SK-N-SH (cell line): ENCODE results near the gene ZNF530. TPM values are rescaled to one million over a fixed set of nuclear protein-coding genes. Genes with fewer than 3 reads are reported as not detected.

Experiments used
- CTCF ChIA-PET: fragments of 300-600, 350-600 bp; formaldehyde crosslinking; extraction: SDS; loops from one replicate; lab custom pipeline; 2021; lab: Yijun Ruan, JAX
- POLR2A ChIA-PET: fragments of 350-600 bp; sonication (Branson Sonifier 250); formaldehyde crosslinking; extraction: SDS; loops from one replicate; lab custom pipeline; 2020; ENCODE audit warnings: antibody characterized with exemption, inconsistent platforms; lab: Yijun Ruan, JAX
- DNase-seq: peaks from one replicate; pipeline ENCODE4 v3.0.0; 2012
- H2AFZ ChIP-seq: fragments of 200-600 bp; sonication (generic); 2 replicates; pipeline ENCODE4 v1.8.1; 2016; ENCODE audit warnings: antibody characterized with exemption, mild to moderate bottlenecking, low read depth
- H3F3A ChIP-seq: fragments of 200-600 bp; sonication (generic); replicated peaks from 2 replicates; pipeline ENCODE3; 2016; ENCODE audit warnings: antibody characterized with exemption, mild to moderate bottlenecking; ENCODE audit not compliant: insufficient read depth
- H3K27ac ChIP-seq, 2 experiments: fragments of 200-500 bp in 1 of 2; fragments of 200-600 bp in 1 of 2; sonication (Bioruptor generic) in 1 of 2; sonication (generic), shearing (Covaris generic) in 1 of 2; 2 replicates each; pipeline versions ENCODE4 v1.5.1 to v1.6.1; 2014 to 2016; ENCODE audit warnings: low read depth in 2 of 2, inconsistent platforms in 1 of 2, low read length in 1 of 2, mild to moderate bottlenecking in 1 of 2, mixed read lengths in 1 of 2
- H3K27me3 ChIP-seq: fragments of 200-600 bp; sonication (generic), shearing (Covaris generic); 2 replicates; pipeline ENCODE4 v1.6.1; 2016; ENCODE audit warnings: mixed run types; ENCODE audit not compliant: insufficient read depth
- H3K36me3 ChIP-seq, 2 experiments: fragments of 200-500 bp in 1 of 2; fragments of 200-600 bp in 1 of 2; sonication (Bioruptor generic) in 1 of 2; sonication (generic) in 1 of 2; replicated peaks in 1 of 2; 2 replicates each; pipeline versions ENCODE3 to v1.5.1; 2014 to 2016; ENCODE audit warnings: low read length in 1 of 2, mild to moderate bottlenecking in 1 of 2; ENCODE audit not compliant: insufficient read depth in 2 of 2, control insufficient read depth in 1 of 2
- H3K4me1 ChIP-seq, 2 experiments: fragments of 200-500 bp in 1 of 2; fragments of 200-600 bp in 1 of 2; sonication (Bioruptor generic) in 1 of 2; sonication (generic), shearing (Covaris generic) in 1 of 2; 2 replicates each; pipeline versions ENCODE4 v1.5.1 to v1.6.1; 2014 to 2016; ENCODE audit warnings: low read depth in 1 of 2, low read length in 1 of 2, mixed run types in 1 of 2; ENCODE audit not compliant: insufficient read depth in 2 of 2, control insufficient read depth in 1 of 2
- H3K4me2 ChIP-seq: fragments of 200-600 bp; sonication (generic), shearing (Covaris generic); 2 replicates; pipeline ENCODE4 v1.6.1; 2017; ENCODE audit warnings: mixed run types
- H3K4me3 ChIP-seq, 2 experiments: fragments of 200-500 bp in 1 of 2; fragments of 200-600 bp in 1 of 2; sonication (Bioruptor generic) in 1 of 2; sonication (generic), shearing (Covaris generic) in 1 of 2; 2 replicates each; pipeline versions ENCODE4 v1.5.1 to v1.8.1; 2014 to 2016; ENCODE audit warnings: low read depth in 2 of 2, inconsistent platforms in 1 of 2, low read length in 1 of 2, mild to moderate bottlenecking in 1 of 2, mixed read lengths in 1 of 2, moderate library complexity in 1 of 2
- H3K79me2 ChIP-seq: fragments of 200-600 bp; sonication (generic); 2 replicates; pipeline ENCODE4 v1.8.1; 2017; ENCODE audit warnings: mild to moderate bottlenecking; ENCODE audit not compliant: insufficient read depth
- H3K9ac ChIP-seq: fragments of 200-600 bp; sonication (generic); 2 replicates; pipeline ENCODE4 v1.6.1; 2017; ENCODE audit warnings: mixed run types
- H3K9me2 ChIP-seq: fragments of 200-600 bp; sonication (generic); 2 replicates; pipeline ENCODE4 v1.6.1; 2017; ENCODE audit warnings: mixed run types
- H3K9me3 ChIP-seq: fragments of 200-600 bp; sonication (generic); 2 replicates; pipeline ENCODE4 v1.6.1; 2017; ENCODE audit warnings: mixed run types, mild to moderate bottlenecking, moderate library complexity
- H4K20me1 ChIP-seq: fragments of 200-600 bp; sonication (generic); 2 replicates; pipeline ENCODE4 v1.6.1; 2017; ENCODE audit warnings: mild to moderate bottlenecking, mixed run types; ENCODE audit not compliant: insufficient read depth
- CHD2 ChIP-seq: fragments of 150-350 bp; IDR thresholded peaks from 2 replicates; pipeline ENCODE4 v1.6.1; 2018; ENCODE audit warnings: low read length; ENCODE audit not compliant: partially characterized antibody
- EP300 ChIP-seq, 2 experiments: IDR thresholded peaks; 2 replicates each; pipeline versions ENCODE4 v1.4.0 to v1.6.1; 2012; ENCODE audit warnings: borderline replicate concordance in 1 of 2, low read depth in 1 of 2, low read length in 1 of 2
- EZH2phosphoT487 ChIP-seq: fragments of 200-600 bp; sonication (generic); IDR thresholded peaks from 2 replicates; pipeline ENCODE4 v1.6.1; 2017; ENCODE audit warnings: low read depth, mixed run types, mild to moderate bottlenecking, antibody characterized with exemption, moderate library complexity, borderline replicate concordance
- FOXJ3 ChIP-seq: sonication (generic); formaldehyde crosslinking; IDR thresholded peaks from 2 replicates; pipeline ENCODE4 v1.5.1; 2020; ENCODE audit warnings: mild to moderate bottlenecking, missing genetic modification reagents
- GABPA ChIP-seq: IDR thresholded peaks from 2 replicates; pipeline ENCODE4 v1.4.0; 2012; ENCODE audit warnings: low read depth, mild to moderate bottlenecking
- JUND ChIP-seq: IDR thresholded peaks from 2 replicates; pipeline ENCODE4 v1.4.0; 2012
- MEF2A ChIP-seq: IDR thresholded peaks from 2 replicates; pipeline ENCODE4 v1.4.0; 2012; ENCODE audit warnings: low read depth, borderline replicate concordance
- MXI1 ChIP-seq: IDR thresholded peaks from 2 replicates; pipeline ENCODE4 v1.6.1; 2012; ENCODE audit warnings: mild to moderate bottlenecking, low read depth, low read length, improper control_type of control experiment
- RCOR1 ChIP-seq: fragments of 150-350 bp; IDR thresholded peaks from 2 replicates; pipeline ENCODE4 v1.6.1; 2017; ENCODE audit warnings: antibody characterized with exemption, low read length
- SIN3A ChIP-seq: IDR thresholded peaks from 2 replicates; pipeline ENCODE4 v1.6.1; 2012; ENCODE audit warnings: low read depth, mild to moderate bottlenecking, low read length, moderate library complexity, borderline replicate concordance
- TCF12 ChIP-seq: IDR thresholded peaks from 2 replicates; pipeline ENCODE4 v1.4.0; 2012
- TEAD4 ChIP-seq: IDR thresholded peaks from 2 replicates; pipeline ENCODE4 v1.4.0; 2012; ENCODE audit warnings: mild to moderate bottlenecking, borderline replicate concordance; ENCODE audit not compliant: insufficient read depth
- USF1 ChIP-seq: IDR thresholded peaks from 2 replicates; pipeline ENCODE4 v1.4.0; 2012; ENCODE audit warnings: low read depth, borderline replicate concordance
- USF2 ChIP-seq: fragments of 150-350 bp; IDR thresholded peaks from 2 replicates; pipeline ENCODE4 v1.6.1; 2017; ENCODE audit warnings: antibody characterized with exemption, low read length, low read depth, borderline replicate concordance
- YY1 ChIP-seq: IDR thresholded peaks from 2 replicates; pipeline ENCODE4 v1.4.0; 2012; ENCODE audit warnings: low read depth, mild to moderate bottlenecking
- WGBS: methylation state at CpG from one replicate; pipeline ENCODE4 v1.1.6; 2017; ENCODE audit warnings: low lambda C conversion rate; 5-methylcytosine and 5-hydroxymethylcytosine counted together
- polyA plus RNA-seq, 3 experiments: library from polyadenylated mRNA; depleted of rRNA; stranded (reverse); fragments of >200 nt; gene quantifications; 2 replicates each; pipeline ENCODE4 v1.2.3, GENCODE V29; 2012
- TF ChIP-seq, protein P1 (sequence below): fragments of 150-350 bp; IDR thresholded peaks from 2 replicates; pipeline ENCODE4 v1.6.1; 2016; ENCODE audit warnings: mild to moderate bottlenecking, low read depth, low read length
- TF ChIP-seq, protein P2 (sequence below): fragments of 200-600 bp; sonication (generic); IDR thresholded peaks from 2 replicates; pipeline ENCODE4 v1.6.1; 2017; ENCODE audit warnings: antibody characterized with exemption, mild to moderate bottlenecking, moderate library complexity
- TF ChIP-seq, protein P3 (sequence below): IDR thresholded peaks from 2 replicates; pipeline ENCODE4; 2012

ZNF530 gene
- polyA plus RNA-seq, 1 of the 3 experiments (the other 2 are of a cell fraction): 4.6 TPM

- TF ChIP-seq TEAD4 (no peak), USF1 (no peak), CHD2 (no peak), TCF12 (no peak), EP300 (IDR thresholded peaks at IDR 0.05; ENCODE audit: borderline replicate concordance in 1 of 2, low read depth in 1 of 2, low read length in 1 of 2) (no peak), SIN3A (no peak), MXI1 (no peak)
- TF ChIP-seq, protein P1, sequence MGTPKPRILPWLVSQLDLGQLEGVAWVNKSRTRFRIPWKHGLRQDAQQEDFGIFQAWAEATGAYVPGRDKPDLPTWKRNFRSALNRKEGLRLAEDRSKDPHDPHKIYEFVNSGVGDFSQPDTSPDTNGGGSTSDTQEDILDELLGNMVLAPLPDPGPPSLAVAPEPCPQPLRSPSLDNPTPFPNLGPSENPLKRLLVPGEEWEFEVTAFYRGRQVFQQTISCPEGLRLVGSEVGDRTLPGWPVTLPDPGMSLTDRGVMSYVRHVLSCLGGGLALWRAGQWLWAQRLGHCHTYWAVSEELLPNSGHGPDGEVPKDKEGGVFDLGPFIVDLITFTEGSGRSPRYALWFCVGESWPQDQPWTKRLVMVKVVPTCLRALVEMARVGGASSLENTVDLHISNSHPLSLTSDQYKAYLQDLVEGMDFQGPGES: no peak
- TF ChIP-seq, protein P2, sequence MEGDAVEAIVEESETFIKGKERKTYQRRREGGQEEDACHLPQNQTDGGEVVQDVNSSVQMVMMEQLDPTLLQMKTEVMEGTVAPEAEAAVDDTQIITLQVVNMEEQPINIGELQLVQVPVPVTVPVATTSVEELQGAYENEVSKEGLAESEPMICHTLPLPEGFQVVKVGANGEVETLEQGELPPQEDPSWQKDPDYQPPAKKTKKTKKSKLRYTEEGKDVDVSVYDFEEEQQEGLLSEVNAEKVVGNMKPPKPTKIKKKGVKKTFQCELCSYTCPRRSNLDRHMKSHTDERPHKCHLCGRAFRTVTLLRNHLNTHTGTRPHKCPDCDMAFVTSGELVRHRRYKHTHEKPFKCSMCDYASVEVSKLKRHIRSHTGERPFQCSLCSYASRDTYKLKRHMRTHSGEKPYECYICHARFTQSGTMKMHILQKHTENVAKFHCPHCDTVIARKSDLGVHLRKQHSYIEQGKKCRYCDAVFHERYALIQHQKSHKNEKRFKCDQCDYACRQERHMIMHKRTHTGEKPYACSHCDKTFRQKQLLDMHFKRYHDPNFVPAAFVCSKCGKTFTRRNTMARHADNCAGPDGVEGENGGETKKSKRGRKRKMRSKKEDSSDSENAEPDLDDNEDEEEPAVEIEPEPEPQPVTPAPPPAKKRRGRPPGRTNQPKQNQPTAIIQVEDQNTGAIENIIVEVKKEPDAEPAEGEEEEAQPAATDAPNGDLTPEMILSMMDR: no peak
- Histone ChIP-seq H3K79me2 (peaks cover 11% of the 10 kb centered on the region), H3K36me3 (peaks cover 54 to 58% of the 10 kb centered on the region in 2 experiments), H3K9me3 (peaks cover 17% of the 10 kb centered on the region; the same call in 1 of the 2 replicates), H3K27ac (no peak overlapping the region), H4K20me1 (no peaks in the 10 kb centered on the region), H3K27me3 (no peaks in the 10 kb centered on the region), H2AFZ (no peak overlapping the region), H3F3A (no peaks in the 10 kb centered on the region), H3K4me1 (no peaks in the 10 kb centered on the region; a peak in 1 of 4 replicates), H3K4me3 (peak overlapping the region in 1 of 2 experiments; percentile 7; a peak in 1 of 4 replicates), H3K4me2 (no peak overlapping the region), H3K9ac (no peak overlapping the region), H3K9me2 (no peaks in the 10 kb centered on the region)
- DNase-seq: no peak
- POLR2A ChIA-PET: no interaction called here
- 94% methylated on average over 3 of the region's 3 CpGs for WGBS
- CTCF ChIA-PET: interaction anchor here (1.6 kb wide), 1 partner anchor 12 kb away, joined by 3 read pairs; no protein-coding TSS in a partner anchor
These were observed 27.2 kb upstream of the ZNF530 start for GRCh38 chr19:57572415-57572947.

DNA sequence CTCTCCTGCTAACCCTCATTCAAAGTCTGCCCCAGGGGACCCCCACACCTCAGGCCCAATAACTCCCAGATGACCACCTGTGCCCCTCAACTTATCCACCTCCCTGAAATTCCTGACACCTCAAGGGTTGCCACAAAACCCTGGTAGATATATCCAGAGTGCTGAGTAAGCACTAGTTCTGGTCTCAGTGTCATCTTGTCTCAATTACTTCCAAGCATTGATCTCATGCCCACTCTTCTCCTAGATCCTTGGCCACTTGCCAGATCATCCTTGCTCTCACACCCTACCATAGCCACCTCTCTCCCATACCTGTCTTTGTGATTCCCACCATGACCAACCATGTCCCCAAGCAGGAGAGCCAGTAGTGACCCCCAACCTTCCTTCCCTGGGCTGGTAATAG is 23.0 kb upstream of the ZNF530 start:
- Histone ChIP-seq H3K9me2 (no peaks in the 10 kb centered on the region), H4K20me1 (no peaks in the 10 kb centered on the region), H3F3A (no peaks in the 10 kb centered on the region), H3K27ac (no peak overlapping the region), H3K27me3 (no peaks in the 10 kb centered on the region), H2AFZ (no peak overlapping the region), H3K4me3 (peak overlapping the region in 1 of 2 experiments; percentile 6; a peak in 1 of 4 replicates), H3K9ac (no peak overlapping the region), H3K4me1 (peaks cover 0 to 5% of the 10 kb centered on the region in 2 experiments; a peak in 1 of 4 replicates), H3K79me2 (peaks cover 21% of the 10 kb centered on the region), H3K4me2 (no peak overlapping the region), H3K9me3 (peaks cover 14% of the 10 kb centered on the region; the same call in 1 of the 2 replicates), H3K36me3 (peaks cover 50 to 60% of the 10 kb centered on the region in 2 experiments)
- ChIA-PET CTCF (interaction anchor here (0.6 kb wide), 1 partner anchor 36 kb away, joined by 3 read pairs; no protein-coding TSS in a partner anchor), POLR2A (no interaction called here)
- DNase-seq: no peak
- TF ChIP-seq, protein P1: no peak
- TF ChIP-seq YY1 (no peak), USF2 (no peak), CHD2 (no peak), USF1 (no peak), EZH2phosphoT487 (no peak), EP300 (IDR thresholded peaks at IDR 0.05; ENCODE audit: borderline replicate concordance in 1 of 2, low read depth in 1 of 2, low read length in 1 of 2) (no peak), GABPA (no peak), MEF2A (no peak), RCOR1 (no peak), JUND (no peak), FOXJ3 (CRISPR knock-in tag) (no peak)
- TF ChIP-seq, protein P3, sequence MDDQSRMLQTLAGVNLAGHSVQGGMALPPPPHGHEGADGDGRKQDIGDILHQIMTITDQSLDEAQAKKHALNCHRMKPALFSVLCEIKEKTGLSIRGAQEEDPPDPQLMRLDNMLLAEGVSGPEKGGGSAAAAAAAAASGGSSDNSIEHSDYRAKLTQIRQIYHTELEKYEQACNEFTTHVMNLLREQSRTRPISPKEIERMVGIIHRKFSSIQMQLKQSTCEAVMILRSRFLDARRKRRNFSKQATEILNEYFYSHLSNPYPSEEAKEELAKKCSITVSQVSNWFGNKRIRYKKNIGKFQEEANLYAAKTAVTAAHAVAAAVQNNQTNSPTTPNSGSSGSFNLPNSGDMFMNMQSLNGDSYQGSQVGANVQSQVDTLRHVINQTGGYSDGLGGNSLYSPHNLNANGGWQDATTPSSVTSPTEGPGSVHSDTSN: no peak
